NCI-H82 treated with DMSO at 0.1 percent for 48 hours (cell line): ENCODE data around the gene PRKCE.

Experiments used
- DNase-seq: peaks from one replicate; lab custom pipeline; 2025; ENCODE audit not compliant: unreplicated experiment; lab: John Stamatoyannopoulos, UW

Gene PRKCE

DNA sequence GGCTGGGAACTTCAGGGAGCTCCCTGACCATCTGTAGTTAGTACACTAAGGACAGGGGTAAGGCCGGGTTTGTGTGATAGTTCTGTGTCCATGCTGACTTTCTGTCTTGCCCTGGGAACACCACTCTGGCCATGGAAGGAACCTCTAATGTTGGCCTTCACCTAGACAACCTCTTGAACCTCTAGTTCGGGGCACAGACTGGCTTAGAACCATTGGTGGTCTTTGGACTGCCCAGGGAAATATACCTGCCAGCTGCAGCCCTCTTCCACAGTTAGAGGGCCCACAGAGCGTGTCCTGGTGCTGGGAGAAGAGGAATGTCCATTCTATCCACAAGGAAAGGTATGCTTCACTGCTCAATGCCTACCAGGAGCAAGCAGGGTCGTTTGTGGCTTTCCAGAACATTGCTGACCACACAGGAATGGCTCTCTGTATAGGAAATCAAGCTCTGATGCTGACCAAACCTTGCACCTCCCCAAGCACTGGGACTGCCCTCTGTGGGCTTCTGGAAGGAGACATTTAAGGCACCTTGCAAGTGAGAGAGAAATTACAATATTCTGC is 326.9 kb downstream of the PRKCE start:
- no peak for DNase-seq

GRCh38 chr2:45979065-45979464 is 327.6 kb downstream of the PRKCE start:
- no peak for DNase-seq

DNA sequence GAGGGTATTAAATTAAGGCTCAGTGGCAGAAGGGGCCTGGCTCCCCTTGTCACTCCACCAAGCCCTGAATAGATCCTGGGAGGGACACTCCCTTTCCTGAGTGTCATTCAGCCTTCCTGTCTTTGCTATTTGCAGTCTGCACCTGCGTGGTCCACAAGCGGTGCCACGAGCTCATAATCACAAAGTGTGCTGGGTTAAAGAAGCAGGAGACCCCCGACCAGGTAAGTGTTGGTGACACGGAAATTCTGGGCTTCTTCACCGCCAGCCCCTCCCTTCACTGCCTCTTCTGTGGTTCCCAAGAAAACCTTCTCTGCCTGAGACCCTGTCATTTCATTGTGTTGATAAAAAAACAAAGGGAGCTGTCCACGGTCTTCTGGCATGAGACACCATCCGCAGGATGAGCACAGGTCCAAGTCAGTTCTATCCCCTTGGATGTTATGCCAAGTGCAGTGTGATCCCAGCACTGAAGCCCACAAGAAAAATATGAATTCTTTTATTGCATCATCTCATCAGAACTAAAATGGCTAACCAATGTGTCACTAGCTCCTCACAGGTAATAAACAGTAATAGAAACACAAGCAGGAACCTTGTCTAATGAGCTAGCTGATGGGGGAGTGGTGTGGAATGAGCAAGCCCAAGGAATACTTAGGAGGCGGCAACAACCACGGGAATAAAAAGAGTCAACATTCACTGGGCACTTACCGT is 328.8 kb downstream of the PRKCE start:
- no peak for DNase-seq

DNA sequence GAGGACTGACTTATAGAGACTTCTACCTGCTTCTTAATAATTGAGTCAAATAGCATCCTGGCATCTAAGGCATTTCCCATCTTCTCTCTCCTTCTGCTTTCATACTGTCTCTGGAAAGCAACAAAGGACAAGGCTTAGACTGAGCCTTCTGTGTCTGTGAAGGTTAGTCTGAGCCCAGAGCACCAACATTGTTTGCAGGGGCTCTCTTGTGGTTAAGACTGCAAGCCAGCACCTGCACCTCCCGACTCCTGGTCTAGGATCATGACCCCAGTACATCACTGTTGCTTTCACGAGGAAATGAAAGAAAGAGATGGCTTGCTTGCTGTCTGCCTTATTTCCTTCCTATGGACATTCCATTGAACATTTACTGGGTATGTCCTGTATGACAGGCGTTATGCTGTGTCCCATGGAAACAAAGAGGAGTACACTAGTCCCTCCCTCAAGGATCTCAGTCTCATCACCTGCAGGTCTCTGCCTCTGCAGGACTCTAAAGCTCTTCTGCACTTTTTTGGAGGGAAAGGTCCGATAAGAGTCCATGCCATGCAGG is 330.0 kb downstream of the PRKCE start:
- DNase-seq: no peak

GRCh38 chr2:45982096-45982495 is 330.6 kb downstream of the PRKCE start:
- DNase-seq: no peak

DNA sequence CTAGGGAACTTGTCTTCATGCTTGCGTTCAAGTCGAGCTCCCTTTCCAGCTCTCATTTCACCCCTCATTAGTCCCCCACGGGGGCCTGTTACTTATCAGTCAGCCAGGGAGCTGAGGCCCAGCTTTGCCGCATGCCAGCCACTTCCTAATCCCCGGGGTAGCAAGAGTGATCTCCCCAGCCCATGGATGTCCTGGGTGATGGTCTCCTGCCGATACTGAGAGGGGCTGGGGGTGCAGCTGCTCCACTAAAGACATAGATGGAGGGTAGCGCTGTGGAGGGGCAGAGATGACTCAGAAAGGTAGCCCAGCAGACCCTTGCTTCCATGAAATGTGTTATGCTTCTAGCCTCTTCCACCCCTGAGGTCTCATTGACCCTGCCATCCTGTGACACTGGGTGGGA is 331.7 kb downstream of the PRKCE start:
- DNase-seq: no peak

DNA sequence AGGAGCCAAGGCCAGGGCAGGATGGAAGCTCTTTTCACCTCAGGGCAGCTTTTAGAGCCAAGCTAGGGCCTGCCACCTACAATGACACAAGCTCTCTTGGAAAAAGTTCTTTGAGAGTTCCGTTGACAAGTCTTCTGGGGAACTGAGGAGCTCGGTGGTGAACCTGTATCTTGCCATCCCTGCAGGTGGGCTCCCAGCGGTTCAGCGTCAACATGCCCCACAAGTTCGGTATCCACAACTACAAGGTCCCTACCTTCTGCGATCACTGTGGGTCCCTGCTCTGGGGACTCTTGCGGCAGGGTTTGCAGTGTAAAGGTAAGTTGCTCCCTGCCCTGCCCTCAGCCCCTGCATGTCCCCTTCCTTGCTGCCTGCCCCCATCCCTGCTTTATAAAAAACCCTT is 332.9 kb downstream of the PRKCE start:
- no peak for DNase-seq

DNA sequence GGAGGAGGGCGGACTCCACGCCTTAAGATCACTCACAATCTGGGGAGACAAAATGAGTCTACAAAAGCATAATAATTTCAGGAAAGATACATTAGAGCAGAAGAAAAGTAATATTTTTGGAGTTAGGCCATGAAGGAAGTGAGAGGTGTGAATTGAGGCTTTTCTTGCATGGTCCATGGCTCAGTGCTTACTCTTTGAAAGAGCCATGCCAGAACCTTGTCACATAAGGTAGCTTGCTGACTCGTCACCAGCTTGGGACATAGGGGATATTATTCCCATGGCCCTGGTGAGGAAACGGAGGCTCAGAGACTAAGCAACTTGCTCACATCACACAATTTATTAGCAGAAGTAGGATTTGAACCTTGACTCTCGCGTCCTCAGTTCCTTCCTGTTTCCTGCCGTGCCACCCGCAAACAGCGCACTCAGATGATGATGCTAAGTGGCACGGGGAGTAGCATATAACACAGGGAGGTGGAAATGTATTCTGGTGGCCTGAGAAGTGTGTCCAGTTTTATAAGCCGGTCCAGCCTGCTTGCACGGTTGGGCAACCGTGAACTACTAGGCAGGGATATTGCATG is 333.5 kb downstream of the PRKCE start:
- no peak for DNase-seq

GRCh38 chr2:45986509-45986908 is 335.0 kb downstream of the PRKCE start:
- DNase-seq: no peak

GRCh38 chr2:45987856-45988255 is 336.4 kb downstream of the PRKCE start:
- DNase-seq: no peak

DNA sequence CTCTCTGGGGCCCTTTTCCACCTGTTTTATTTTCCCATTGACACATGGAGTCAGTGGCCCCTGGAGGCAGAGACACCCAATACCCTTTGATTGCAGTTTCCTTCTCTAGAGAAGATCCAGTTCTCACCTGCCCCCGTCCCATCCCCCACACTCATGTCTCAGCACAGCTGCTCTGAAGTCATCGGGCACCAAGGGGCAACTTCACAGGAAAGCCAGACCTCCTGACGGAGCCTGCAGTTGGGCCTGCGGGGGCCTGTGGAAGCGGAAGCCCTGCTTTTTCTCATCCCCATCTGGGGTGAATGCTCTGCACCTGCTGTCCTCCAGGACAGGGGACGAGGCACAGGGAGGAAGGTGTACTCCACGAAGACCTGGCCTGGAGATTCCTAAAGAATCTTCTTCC is 337.4 kb downstream of the PRKCE start:
- no peak for DNase-seq

GRCh38 chr2:45990131-45990530 is 338.7 kb downstream of the PRKCE start:
- DNase-seq: no peak

- no peak for DNase-seq
Observed at GRCh38 chr2:45992021-45992740, 340.7 kb downstream of the PRKCE start.

GRCh38 chr2:45992741-45993475 is 341.4 kb downstream of the PRKCE start:
- DNase-seq: no peak

GRCh38 chr2:45993476-45993991 is 342.1 kb downstream of the PRKCE start:
- DNase-seq: peak; percentile 55

DNA sequence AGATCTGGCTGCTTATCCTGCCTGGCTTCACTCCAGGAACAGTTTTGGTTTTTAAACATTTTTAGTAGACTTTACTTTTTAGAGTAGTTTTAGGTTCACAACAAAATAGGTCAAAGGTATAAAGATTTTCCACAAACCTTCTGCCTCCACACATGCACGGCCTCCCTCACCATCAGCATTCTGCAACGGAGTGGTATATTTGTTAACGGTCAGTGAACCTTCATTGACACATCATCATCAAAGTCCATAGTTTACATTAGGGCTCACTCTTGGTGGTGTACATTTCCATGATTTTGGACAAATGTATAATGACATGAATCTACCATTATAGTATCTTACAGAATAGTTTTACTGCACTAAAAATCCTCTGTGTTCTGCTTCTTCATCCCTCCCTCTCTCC is 342.6 kb downstream of the PRKCE start:
- no peak for DNase-seq

DNA sequence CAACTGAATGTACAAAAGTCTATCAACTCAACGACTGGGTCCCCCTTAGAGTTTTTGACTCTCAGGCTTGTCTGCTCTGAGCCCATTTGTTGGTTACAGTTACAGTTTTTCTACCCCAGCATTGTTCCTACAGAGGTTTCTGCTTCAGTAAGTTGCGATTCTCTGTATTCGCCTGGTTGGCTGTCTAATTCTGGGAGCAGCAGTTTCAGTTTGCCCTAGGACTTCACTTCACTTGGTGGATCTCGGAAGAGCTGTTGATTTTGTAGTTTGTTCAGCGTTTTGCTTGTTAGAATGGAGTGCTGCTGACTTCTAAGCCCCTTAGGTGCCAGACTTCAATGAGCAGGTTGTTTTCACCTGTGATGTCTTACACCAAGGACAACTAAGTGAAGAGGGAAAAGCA is 349.2 kb downstream of the PRKCE start:
- DNase-seq: no peak

DNA sequence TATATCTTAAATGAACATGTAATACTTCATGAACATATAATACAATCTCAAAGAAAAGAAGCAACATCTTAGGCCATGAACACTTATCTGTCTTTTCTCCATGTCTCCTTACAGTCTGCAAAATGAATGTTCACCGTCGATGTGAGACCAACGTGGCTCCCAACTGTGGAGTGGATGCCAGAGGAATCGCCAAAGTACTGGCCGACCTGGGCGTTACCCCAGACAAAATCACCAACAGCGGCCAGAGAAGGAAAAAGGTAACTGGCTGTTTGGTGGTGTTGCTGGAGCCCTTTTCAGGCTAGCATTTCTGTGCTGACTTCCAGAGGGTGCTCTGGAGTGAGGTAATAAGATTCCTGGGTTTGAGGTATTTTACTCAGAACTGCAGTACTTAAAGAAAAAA is 349.8 kb downstream of the PRKCE start:
- DNase-seq: no peak

- no peak for DNase-seq
Observed at GRCh38 chr2:46001741-46002506, 350.4 kb downstream of the PRKCE start.

DNA sequence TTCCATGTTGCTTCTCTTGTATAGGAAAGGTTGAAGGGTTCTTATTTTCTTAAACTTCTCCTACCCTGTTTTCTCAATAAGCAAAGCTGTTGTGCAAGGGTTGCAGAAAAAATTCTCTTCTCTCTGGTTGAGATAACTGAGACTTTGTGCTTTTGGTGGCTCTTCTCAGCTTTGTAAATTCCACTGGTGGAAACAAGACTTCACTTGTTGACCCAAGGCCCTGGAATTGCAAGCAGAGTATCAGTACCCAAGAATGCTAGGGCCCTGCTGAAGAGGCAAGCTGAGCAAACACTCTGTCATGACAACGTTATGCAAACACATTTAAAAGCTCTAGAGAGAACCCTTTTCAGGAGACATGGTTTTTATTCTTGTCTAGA is 351.0 kb downstream of the PRKCE start:
- DNase-seq: no peak
